RWPE2 (cell line): ENCODE data around the gene PTPRN2.

Experiments used
- ATAC-seq: fragments of 200-7000 bp; cut with Tn5 transposase; 3 replicates; pipeline ENCODE4 v1.9.1; 2021; ENCODE audit warnings: low read depth
- DNase-seq: peaks from one replicate; pipeline ENCODE4 v3.0.0-alpha.2; 2020; ENCODE audit warnings: low spot score
- H3K27ac ChIP-seq: fragments of 450-650 bp; 2 replicates; pipeline ENCODE4 v1.5.1; 2017; ENCODE audit warnings: mild to moderate bottlenecking; ENCODE audit not compliant: poor library complexity, severe bottlenecking
- H3K27me3 ChIP-seq: fragments of 250-450 bp; sonication (Bioruptor Pico); 2 replicates; pipeline ENCODE4 v1.5.1; 2021; ENCODE audit warnings: mild to moderate bottlenecking, moderate library complexity; ENCODE audit not compliant: insufficient read depth, poor library complexity, severe bottlenecking
- H3K36me3 ChIP-seq: fragments of 250-450 bp; sonication (Bioruptor Pico); 2 replicates; pipeline ENCODE4 v1.5.1; 2020; ENCODE audit warnings: low read depth, mild to moderate bottlenecking, moderate library complexity
- H3K4me1 ChIP-seq: fragments of 250-450 bp; sonication (Bioruptor Pico); 2 replicates; pipeline ENCODE4 v1.5.1; 2021; ENCODE audit warnings: mild to moderate bottlenecking, moderate library complexity; ENCODE audit not compliant: insufficient read depth, poor library complexity, severe bottlenecking
- H3K4me3 ChIP-seq: fragments of 250-450 bp; sonication (Bioruptor Pico); 2 replicates; pipeline ENCODE4 v1.5.1; 2021; ENCODE audit warnings: mild to moderate bottlenecking, moderate library complexity; ENCODE audit not compliant: severe bottlenecking
- H3K9me3 ChIP-seq: fragments of 250-450 bp; sonication (Bioruptor Pico); 2 replicates; pipeline ENCODE4 v1.5.1; 2021; ENCODE audit warnings: mild to moderate bottlenecking, moderate library complexity; ENCODE audit not compliant: severe bottlenecking
- TF ChIP-seq, protein P1 (sequence below): fragments of 450-650 bp; IDR thresholded peaks from one replicate; pipeline ENCODE4 v1.5.1; 2017; ENCODE audit warnings: mild to moderate bottlenecking, moderate library complexity; ENCODE audit not compliant: poor library complexity, severe bottlenecking

The PTPRN2 gene

DNA sequence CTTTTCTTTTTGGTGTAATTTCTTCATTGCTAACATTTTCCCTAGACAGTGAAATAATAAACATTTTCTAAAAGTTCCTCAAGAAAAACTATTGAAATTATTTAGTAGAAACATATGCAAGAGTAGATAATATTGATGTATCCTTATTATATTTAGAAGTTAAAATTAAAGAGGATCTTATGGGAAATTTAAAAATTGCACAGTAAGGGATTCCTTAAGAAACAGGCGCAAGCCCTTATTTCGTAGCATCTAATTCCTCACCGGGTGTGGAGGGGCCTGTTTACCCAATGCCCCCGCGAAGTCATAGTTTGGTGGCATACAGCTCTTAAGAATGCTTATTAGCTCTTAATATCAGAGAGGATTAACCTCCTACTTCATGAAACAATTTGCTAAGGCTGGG, 783.7 kb downstream of the PTPRN2 start:
- Histone ChIP-seq H3K4me1 (no peaks in the 10 kb centered on the region), H3K4me3 (no peak overlapping the region), H3K9me3 (peaks cover 2% of the 10 kb centered on the region), H3K36me3 (no peaks in the 10 kb centered on the region), H3K27me3 (no peaks in the 10 kb centered on the region), H3K27ac (no peak overlapping the region)
- TF ChIP-seq, protein P1, sequence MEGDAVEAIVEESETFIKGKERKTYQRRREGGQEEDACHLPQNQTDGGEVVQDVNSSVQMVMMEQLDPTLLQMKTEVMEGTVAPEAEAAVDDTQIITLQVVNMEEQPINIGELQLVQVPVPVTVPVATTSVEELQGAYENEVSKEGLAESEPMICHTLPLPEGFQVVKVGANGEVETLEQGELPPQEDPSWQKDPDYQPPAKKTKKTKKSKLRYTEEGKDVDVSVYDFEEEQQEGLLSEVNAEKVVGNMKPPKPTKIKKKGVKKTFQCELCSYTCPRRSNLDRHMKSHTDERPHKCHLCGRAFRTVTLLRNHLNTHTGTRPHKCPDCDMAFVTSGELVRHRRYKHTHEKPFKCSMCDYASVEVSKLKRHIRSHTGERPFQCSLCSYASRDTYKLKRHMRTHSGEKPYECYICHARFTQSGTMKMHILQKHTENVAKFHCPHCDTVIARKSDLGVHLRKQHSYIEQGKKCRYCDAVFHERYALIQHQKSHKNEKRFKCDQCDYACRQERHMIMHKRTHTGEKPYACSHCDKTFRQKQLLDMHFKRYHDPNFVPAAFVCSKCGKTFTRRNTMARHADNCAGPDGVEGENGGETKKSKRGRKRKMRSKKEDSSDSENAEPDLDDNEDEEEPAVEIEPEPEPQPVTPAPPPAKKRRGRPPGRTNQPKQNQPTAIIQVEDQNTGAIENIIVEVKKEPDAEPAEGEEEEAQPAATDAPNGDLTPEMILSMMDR: no peak
- DNase-seq: no peak
- ATAC-seq: no peak

DNA sequence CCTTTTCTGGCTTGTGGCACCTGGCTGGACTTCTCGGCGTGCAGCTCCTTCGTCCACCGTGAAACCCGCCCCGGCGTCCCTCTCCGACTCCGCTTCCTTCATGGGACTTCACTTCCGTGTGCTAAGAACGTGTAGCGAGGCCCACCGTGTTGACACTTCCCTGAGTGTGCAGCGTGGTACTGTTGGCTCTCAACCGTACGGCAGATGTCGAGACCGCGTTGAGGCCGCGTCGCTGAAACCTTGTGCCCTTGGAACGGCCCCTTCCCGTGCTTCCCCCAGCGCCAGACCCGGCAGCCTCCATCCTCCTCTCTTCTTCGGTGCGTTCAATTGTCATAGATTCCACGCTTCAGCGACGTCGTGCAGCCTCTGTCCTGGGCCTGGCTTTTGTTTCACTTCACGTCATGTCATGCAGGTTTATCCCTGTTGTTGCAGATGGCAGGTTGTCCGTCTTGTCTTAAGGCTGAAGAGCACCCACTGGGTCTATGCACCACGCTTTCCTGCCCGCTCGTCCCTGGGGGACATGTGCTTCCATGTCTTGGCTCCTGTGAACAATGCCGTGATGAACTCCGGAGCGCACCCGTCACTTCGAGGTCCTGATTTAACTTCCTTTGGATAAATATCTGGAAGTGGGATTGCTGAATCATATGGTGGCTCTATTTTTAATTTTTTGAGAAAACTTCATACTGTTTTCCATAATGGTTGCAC, 785.5 kb downstream of the PTPRN2 start:
- ATAC-seq (no peak), DNase-seq (no peak)
- Histone ChIP-seq H3K27ac (no peak overlapping the region), H3K27me3 (no peaks in the 10 kb centered on the region), H3K9me3 (peaks cover 2% of the 10 kb centered on the region), H3K4me3 (no peak overlapping the region), H3K4me1 (no peaks in the 10 kb centered on the region), H3K36me3 (no peaks in the 10 kb centered on the region)
- TF ChIP-seq, protein P1: no peak

DNA sequence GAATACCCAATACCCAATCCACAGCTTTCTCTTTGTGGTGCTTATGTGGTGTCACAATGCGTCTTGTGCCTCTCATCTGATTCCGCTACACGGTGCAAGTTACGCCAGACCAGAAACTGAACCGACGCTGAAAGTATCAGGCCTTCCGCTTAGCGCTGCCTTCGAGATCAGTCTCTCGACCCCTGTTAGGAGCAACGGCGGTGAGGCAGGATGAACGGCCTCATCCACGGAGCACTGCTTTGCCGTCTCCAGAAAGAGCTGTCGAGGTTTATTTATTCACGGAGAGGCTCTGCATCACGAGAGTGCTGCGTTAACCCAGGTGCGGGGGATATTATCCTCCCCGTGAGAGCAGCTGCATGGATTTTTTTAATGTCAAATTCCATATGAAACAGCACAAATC, 786.5 kb downstream of the PTPRN2 start:
- TF ChIP-seq, protein P1: no peak
- H3K4me1 ChIP-seq: no peaks in the 10 kb centered on the region
- no peaks in the 10 kb centered on the region for H3K36me3 ChIP-seq
- no peak for DNase-seq
- H3K9me3 ChIP-seq: peaks cover 2% of the 10 kb centered on the region
- H3K4me3 ChIP-seq: no peak overlapping the region
- no peak for ATAC-seq
- no peak overlapping the region for H3K27ac ChIP-seq
- H3K27me3 ChIP-seq: no peaks in the 10 kb centered on the region

DNA sequence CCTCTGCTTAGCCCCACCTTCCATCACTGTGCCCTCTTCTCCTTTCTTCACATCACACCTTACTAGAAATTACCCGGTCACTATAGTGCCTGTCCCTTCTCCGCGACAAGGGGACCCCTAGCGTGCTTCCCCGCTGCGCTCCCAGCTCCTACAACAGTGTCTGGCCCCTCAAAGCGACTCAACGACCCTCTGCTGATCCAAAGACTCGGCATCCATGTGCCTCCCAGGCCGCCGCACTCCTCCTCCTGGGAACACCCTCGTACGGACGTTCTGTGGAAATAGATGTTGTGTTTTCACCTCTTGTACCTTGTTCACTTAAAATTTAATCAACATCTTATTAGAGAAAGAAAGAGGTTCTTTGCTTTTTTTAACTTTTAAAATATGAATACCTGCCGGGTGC, 787.3 kb downstream of the PTPRN2 start:
- TF ChIP-seq, protein P1: no peak
- H3K27me3 ChIP-seq: no peaks in the 10 kb centered on the region
- ATAC-seq: no peak
- H3K4me1 ChIP-seq: no peaks in the 10 kb centered on the region
- no peak for DNase-seq
- no peaks in the 10 kb centered on the region for H3K36me3 ChIP-seq
- H3K9me3 ChIP-seq: peaks cover 2% of the 10 kb centered on the region
- H3K27ac ChIP-seq: no peak overlapping the region
- no peak overlapping the region for H3K4me3 ChIP-seq

DNA sequence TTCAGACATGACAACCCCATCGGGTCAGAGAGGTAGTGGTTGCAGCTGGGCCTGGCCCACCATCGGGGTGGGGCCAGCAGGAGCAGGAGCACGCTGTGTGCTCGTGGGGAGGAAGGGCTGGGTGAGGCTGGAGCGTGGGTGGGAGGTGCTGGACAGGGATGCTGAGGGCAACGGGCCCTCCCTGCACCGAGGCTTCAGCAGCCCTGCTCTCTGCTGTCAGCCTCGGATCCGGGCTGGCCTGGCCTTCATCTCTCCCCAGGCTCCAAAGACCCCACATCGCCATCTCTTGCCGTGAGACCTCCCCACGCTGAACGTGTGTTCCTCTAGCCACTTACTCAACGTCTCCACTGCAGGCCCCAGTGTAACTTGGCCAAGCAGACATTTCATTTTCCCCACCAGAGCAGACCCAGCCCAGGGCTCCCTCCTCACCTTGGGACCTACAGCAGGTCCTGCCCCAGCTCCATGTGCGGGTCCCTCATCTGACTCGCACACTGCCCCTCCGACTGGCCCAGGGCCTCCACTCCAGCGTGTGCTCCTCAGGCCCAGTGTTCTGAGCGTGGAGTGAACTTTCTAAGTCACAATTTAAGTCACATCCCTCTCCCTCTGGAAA, 788.4 kb downstream of the PTPRN2 start:
- TF ChIP-seq, protein P1: no peak

More for the DNA sequence above, 788.4 kb downstream of the PTPRN2 start:
- no peak for ATAC-seq
- no peak for DNase-seq
- H3K4me3 ChIP-seq: no peak overlapping the region
- peaks cover 2% of the 10 kb centered on the region for H3K9me3 ChIP-seq
- H3K36me3 ChIP-seq: no peaks in the 10 kb centered on the region
- no peak overlapping the region for H3K27ac ChIP-seq
- H3K4me1 ChIP-seq: no peaks in the 10 kb centered on the region
- H3K27me3 ChIP-seq: no peaks in the 10 kb centered on the region
